SKM-1 treated with dmso at 0.1 percent for 144 hours (cell line): ENCODE results near the gene NDUFB4.
"Not testable (repeated sequence)": the region's sequence is repeated elsewhere in the genome, so short reads cannot be mapped to it uniquely, and the experiment has no call there.

Experiments
- DNase-seq: peaks from one replicate; lab custom pipeline; 2025; ENCODE audit not compliant: unreplicated experiment; lab: John Stamatoyannopoulos, UW

The NDUFB4 gene

DNA sequence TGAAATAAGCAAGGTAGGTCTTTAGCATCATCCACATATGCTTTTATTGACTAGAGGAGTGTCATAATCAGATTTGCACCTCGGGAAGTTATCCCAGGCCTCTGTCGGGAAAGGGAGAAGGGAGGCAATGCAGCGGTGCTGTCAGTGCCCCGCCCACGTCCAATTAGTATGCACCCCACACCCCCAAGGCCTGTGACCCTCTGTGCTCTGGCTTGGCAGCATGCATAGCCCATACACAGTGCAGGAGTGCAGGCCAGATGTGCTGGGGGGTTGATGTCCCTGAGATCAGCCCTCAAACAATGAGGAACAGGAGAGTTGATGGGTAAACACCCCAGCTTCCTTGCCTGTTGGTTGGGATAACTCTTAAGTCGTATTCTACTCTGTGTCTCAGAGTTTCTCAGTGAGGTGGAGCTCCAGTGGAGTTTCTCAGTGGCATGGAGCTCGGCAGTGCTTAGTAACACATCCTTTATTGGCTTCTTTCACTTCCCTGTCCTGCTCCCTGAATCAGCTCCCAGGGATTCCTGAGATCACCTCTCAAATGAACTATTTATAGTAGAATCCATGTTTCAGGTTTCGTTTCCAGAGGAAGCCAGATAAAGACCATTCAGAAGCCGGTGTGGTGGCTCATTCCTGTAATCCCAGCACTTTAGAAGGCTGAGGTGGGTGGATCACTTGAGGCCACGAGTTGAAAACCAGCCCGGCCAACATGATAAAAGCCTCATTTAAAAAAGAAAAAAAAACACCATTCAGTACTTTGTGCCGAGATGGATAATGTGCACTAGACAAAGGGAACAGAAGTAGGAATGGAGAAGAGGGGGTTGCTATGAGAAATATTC lies 26.7 kb upstream of the NDUFB4 start:
- DNase-seq = no peak

DNA sequence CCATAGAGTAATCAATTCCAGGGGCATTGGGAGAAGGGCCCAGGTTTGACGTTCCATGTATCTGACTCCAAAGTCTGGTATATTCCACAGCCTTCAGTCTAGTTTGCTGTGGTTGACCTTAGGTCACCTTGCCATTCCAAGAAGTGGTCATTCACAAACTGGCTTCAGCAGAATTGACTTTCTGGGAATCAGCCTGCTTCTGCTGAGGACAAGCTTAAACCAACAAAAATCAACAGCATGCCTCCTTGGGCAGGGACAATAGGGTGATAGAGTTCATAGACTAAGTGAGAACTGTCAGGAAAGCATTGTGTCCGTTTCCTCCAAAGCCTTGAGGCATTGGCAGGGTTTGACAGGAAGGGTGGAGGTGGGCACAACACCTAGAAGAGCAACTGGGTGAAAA lies 24.1 kb upstream of the NDUFB4 start:
- no peak for DNase-seq

- no peak for DNase-seq
These were observed 8.7 kb upstream of the NDUFB4 start for GRCh38 chr3:120587332-120587975.

DNA sequence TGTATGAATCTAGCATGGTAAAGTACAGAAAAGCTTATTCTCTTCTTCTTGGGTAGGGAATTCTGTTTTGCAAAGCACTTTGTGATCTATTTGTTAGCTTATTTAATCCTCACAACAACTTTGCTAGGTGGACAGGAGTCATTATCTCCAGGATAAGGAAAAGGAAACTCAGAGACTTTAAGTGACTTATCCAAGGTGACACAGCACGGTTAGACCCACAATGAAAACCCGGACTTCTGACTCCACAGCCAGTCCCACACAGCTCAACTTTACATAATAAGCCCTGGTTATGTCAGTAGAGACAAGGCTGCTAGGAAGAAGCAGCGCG lies 384 bp upstream of the NDUFB4 start:
- no peak for DNase-seq

GRCh38 chr3:120596853-120597223 lies 702 bp downstream of the NDUFB4 start:
- DNase-seq = no peak

DNA sequence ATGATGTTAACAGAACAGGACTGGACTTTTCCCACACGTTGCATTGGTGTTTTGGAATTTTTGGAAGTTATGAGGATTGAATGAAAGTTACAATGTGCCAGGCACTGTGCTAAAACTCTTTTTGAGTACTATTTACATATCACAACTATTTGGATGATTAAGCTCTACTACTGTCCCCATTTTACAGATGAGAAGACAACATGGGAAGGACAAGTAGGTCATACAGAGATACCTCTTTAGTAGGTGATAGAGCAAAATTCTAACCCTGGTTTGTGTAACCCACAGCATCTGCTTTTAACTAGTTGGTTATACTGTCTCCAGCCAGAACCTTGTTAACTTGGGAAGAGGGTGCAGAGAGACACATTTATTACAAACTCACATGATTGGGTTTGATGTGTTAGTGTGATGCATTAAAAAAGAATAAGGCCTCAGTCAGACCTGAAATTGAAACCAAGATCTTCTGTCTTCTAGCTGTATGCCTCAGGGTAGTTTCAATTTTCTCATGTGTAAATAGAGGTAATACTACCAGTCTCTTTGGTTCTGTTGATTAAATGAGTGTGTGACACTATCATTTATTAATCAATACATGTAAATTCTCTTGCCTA lies 1.4 kb downstream of the NDUFB4 start:
- DNase-seq = no peak

DNA sequence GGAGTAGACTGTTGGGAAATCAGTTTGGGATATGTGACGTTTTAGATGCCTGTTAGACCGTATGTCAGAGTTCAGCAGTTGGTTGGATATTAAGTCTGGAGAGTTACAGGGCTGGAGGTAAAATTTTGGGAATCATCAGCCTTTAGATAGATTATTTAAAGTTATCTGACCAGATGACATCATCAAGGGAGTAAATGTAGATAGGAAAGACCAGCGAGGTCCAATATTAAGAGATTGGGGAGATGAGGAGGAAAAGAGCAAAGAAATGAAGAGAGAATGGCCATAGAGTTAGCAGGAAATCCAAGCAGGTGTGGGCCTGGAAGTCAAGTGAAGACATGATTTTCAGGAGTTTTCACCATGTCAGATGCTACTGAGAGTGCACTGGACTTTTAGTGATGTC lies 3.1 kb downstream of the NDUFB4 start:
- DNase-seq = no peak

DNA sequence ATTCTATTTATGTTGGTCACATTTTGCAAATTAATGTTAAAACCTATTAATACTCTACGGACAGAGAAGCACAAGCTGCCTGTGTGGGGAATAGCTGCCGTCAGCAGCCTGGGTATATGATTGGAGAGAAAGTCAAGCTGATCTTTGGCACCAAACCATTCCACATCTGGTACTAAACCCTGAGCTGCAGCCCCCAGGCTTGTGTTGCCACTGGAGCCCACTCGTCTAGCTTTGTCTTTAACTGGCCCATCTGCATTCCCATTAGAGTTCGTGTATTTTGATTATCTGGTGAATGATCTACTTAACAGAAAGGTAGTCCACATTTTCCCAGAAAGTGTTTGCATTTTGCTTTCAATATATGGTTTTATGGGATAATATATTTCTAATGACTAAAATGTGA lies 5.4 kb downstream of the NDUFB4 start:
- no peak for DNase-seq

DNA sequence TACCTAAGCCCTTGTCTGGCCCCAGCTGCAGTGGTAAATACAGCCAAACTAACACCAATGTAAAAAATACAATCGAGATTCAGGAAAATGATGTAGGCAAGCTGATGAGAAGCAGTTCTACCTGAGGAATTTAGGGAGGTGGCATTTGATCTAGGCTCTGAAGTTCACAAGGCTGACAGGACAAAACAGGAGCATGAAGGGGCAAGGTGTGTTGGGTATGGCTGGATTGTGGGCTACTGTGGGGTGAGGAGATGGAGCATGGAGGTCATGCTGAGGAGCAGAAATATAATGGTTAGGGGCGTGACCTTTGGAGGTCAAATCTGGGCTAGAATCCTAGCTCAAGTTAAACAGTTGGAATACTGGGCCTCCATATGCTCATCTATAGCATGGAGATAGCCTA lies 6.5 kb downstream of the NDUFB4 start:
- DNase-seq = no peak

GRCh38 chr3:120604382-120604781 lies 8.2 kb downstream of the NDUFB4 start:
- DNase-seq = no peak

DNA sequence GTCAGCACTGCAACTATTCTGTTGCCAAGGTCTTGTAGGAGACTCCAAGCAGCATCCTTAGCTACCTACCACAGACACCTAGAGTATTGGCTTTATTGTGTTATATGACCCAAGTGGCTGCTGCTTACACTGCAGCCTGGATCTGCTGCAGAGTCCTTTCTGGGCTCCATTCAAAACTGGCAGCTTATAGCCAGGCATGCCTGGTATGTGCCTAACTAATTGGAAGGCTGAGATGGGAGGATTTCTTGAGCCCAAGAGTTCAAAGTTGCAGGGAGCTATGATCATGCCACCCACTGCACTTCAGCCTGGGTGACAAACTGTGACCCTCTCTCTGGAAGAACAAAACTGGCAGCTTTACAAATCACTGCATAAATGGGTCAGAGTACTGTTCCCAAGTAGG lies 8.6 kb downstream of the NDUFB4 start:
- DNase-seq = no peak

DNA sequence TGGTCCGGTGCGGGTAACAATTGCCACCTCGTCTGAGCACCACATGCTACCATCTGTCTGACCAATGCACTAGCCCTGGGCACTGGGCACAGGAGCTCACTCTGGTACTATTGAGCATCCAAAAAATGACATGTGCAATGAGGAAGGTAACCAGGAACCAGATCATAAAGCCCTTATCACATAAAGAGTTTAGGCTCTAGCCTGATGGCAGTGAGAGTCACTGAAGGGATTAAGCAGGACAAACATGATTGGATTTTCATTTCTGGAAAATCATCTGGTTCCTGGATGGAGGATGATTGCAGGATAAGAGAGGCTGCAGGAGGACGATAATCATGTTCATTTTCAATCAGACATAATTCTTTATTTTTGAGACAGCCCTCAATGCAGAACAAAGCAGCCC lies 12.4 kb downstream of the NDUFB4 start:
- no peak for DNase-seq

DNA sequence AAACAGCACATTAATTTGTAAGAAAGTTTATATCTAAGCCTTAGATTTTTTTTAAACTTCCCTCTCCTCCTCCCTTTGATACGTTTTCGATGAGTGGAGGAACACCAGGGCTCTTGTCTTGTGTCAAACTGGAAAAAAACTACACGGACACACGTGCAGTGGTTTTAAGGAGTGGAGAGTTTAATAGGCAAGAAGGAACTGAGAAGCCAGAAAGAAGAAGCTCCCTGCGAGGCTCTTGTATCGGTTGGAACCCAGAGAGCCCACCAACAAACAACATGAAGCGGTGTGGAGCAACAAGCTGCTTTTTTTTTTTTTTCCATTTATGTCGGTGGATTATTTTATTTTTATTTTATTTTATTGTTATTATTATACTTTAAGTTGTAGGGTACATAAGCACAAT lies 18.6 kb downstream of the NDUFB4 start:
- no peak for DNase-seq

DNA sequence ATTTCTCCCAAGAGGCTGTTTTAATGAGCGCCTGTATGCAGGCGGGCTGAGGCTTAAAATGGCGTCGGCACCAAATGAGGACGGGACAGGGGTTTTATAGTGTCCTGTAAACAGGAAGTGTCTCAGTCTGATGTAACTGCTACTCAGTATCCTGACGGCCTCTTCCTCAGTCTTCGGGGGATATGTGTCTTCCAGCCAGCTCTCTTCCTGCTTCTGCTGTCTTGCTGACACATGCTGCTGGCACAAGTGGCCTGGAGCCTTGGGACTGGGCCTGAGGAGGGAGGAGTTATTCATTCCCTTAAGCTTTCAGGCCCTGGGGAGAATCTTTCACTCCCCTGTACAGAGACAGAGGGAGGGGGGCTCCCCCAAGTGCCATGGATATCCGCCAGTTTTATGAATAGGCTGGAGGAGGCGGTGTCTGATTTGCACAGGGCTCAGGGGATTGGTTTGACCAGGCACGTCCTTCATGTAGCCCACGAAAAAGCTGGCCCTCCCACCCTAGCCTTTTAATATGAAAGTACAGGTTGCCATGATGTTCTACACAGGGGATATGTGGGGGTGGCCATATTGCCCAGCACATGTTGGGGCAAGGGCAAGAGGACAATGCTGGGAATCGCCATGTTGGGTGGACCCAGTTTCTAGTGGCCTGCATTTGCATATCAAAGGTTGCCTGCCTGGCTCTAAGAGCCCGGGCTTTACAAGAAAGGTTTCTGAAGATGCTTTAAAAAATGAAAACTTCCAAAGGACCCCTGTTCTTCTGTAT lies 19.9 kb downstream of the NDUFB4 start:
- no peak for DNase-seq

- DNase-seq = not testable (repeated sequence)
These were observed 20.6 kb downstream of the NDUFB4 start for GRCh38 chr3:120616745-120617144.

GRCh38 chr3:120622457-120622856 lies 26.3 kb downstream of the NDUFB4 start:
- DNase-seq = no peak

DNA sequence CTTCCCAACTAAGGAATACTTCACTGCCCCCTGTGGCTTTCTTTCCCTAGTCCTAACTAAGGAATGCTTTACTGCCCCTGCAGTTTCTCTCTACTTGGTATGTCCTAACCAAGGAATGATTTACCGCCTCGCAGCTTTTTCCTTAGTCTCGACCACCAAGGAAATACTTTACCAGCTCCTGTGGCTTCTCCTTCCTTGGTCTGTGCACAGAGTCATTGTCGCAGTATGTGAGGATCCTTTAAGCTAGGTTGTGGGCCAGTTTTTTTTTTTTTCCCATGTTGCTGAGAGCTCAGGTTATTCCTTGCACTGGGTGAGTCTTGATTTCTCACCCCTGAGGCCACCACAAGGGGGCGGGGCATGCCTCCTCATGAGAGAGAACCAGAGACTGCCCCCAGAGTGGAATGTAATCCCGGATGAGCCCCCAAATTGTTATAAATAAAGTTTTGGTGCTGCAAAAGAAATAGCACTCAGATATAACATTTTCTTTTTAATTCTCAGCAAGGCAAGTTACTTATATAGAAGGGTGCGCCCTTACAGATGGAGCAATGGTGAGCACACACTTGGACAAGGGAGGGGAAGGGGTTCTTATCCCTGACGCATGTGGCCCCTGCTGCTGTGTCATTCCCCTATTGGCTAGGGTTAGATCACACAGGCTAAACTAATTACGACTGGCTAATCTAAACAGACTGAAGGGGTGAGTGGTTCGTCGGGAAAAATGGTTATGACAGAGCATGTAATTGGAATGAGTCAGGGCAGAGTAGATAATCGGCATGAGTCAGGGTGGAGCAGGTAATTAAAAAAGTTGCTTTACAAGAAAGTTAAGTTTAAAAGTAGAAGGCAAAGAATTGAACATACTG lies 27.0 kb downstream of the NDUFB4 start:
- no peak for DNase-seq

GRCh38 chr3:120623727-120624093 lies 27.6 kb downstream of the NDUFB4 start:
- DNase-seq = no peak

DNA sequence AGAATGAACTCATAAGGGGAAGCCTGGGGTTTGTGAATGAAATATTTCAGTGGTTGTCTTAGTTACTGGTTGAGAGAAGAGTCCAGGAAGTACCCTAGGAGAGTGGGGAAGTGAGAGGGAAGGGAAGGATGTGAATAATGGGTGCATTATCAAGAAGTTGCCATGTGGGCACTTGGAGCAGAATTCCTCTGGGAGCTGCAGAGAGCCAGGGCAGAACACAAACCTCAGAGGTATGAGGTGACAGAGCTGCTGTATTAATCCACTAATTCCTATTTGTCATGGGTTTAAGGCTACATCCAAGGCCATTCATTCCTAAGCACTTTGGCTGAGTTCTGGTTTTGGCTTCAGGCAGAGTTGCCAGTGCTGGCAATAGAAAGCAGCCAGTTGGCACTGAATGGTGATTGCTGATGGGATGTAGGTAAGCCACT lies 29.0 kb downstream of the NDUFB4 start:
- DNase-seq = no peak

- no peak for DNase-seq
These were observed 38.4 kb downstream of the NDUFB4 start for GRCh38 chr3:120634539-120634938.
